RWPE2 (cell line): ENCODE data around the gene ZNF579.
A peak's percentile ranks its signal among the peaks of the same experiment; 100 is the strongest.

ENCODE experiments used
- ATAC-seq: fragments of 200-7000 bp; cut with Tn5 transposase; 3 replicates; pipeline ENCODE4 v1.9.1; 2021; ENCODE audit warnings: low read depth
- DNase-seq: peaks from one replicate; pipeline ENCODE4 v3.0.0-alpha.2; 2020; ENCODE audit warnings: low spot score
- H3K27ac ChIP-seq: fragments of 450-650 bp; 2 replicates; pipeline ENCODE4 v1.5.1; 2017; ENCODE audit warnings: mild to moderate bottlenecking; ENCODE audit not compliant: poor library complexity, severe bottlenecking
- H3K27me3 ChIP-seq: fragments of 250-450 bp; sonication (Bioruptor Pico); 2 replicates; pipeline ENCODE4 v1.5.1; 2021; ENCODE audit warnings: mild to moderate bottlenecking, moderate library complexity; ENCODE audit not compliant: insufficient read depth, poor library complexity, severe bottlenecking
- H3K36me3 ChIP-seq: fragments of 250-450 bp; sonication (Bioruptor Pico); 2 replicates; pipeline ENCODE4 v1.5.1; 2020; ENCODE audit warnings: low read depth, mild to moderate bottlenecking, moderate library complexity
- H3K4me1 ChIP-seq: fragments of 250-450 bp; sonication (Bioruptor Pico); 2 replicates; pipeline ENCODE4 v1.5.1; 2021; ENCODE audit warnings: mild to moderate bottlenecking, moderate library complexity; ENCODE audit not compliant: insufficient read depth, poor library complexity, severe bottlenecking
- H3K4me3 ChIP-seq: fragments of 250-450 bp; sonication (Bioruptor Pico); 2 replicates; pipeline ENCODE4 v1.5.1; 2021; ENCODE audit warnings: mild to moderate bottlenecking, moderate library complexity; ENCODE audit not compliant: severe bottlenecking
- H3K9me3 ChIP-seq: fragments of 250-450 bp; sonication (Bioruptor Pico); 2 replicates; pipeline ENCODE4 v1.5.1; 2021; ENCODE audit warnings: mild to moderate bottlenecking, moderate library complexity; ENCODE audit not compliant: severe bottlenecking
- CTCF ChIP-seq: fragments of 450-650 bp; IDR thresholded peaks from one replicate; pipeline ENCODE4 v1.5.1; 2017; ENCODE audit warnings: mild to moderate bottlenecking, moderate library complexity; ENCODE audit not compliant: poor library complexity, severe bottlenecking

ZNF579 gene

GRCh38 chr19:55540619-55541018 lies 40.0 kb downstream of the ZNF579 start:
- Histone ChIP-seq H3K4me1 (no peaks in the 10 kb centered on the region), H3K9me3 (no peaks in the 10 kb centered on the region)
- no peak for ATAC-seq

GRCh38 chr19:55539090-55539984 lies 41.3 kb downstream of the ZNF579 start:
- Histone ChIP-seq H3K27ac (no peak overlapping the region), H3K9me3 (no peaks in the 10 kb centered on the region), H3K36me3 (no peaks in the 10 kb centered on the region), H3K4me1 (no peaks in the 10 kb centered on the region), H3K4me3 (no peak overlapping the region), H3K27me3 (no peaks in the 10 kb centered on the region)
- DNase-seq (no peak), ATAC-seq (no peak)
- no peak for TF ChIP-seq CTCF

More at GRCh38 chr19:55540619-55541018, 40.0 kb downstream of the ZNF579 start:
- no peaks in the 10 kb centered on the region for H3K27me3 ChIP-seq
- TF ChIP-seq CTCF: no peak
- no peak overlapping the region for H3K27ac ChIP-seq
- no peaks in the 10 kb centered on the region for H3K36me3 ChIP-seq
- no peak overlapping the region for H3K4me3 ChIP-seq
- no peak for DNase-seq

- ATAC-seq: no peak
- DNase-seq: no peak
- no peaks in the 10 kb centered on the region for H3K36me3 ChIP-seq
- H3K4me3 ChIP-seq: no peak overlapping the region
- H3K27me3 ChIP-seq: no peaks in the 10 kb centered on the region
- no peak overlapping the region for H3K27ac ChIP-seq
- H3K4me1 ChIP-seq: no peaks in the 10 kb centered on the region
- no peak for TF ChIP-seq CTCF
- no peaks in the 10 kb centered on the region for H3K9me3 ChIP-seq
Measured at GRCh38 chr19:55538132-55538531, 42.5 kb downstream of the ZNF579 start.

- 0 out of 3 replicates have a peak, but pooled peaks have one; percentile 33 for ATAC-seq
- H3K4me1 ChIP-seq: no peaks in the 10 kb centered on the region
- no peaks in the 10 kb centered on the region for H3K9me3 ChIP-seq
- H3K36me3 ChIP-seq: no peaks in the 10 kb centered on the region
- DNase-seq: no peak
- no peak overlapping the region for H3K27ac ChIP-seq
- no peaks in the 10 kb centered on the region for H3K27me3 ChIP-seq
- no peak overlapping the region for H3K4me3 ChIP-seq
- TF ChIP-seq CTCF: no peak
Measured at GRCh38 chr19:55537741-55538111, 42.9 kb downstream of the ZNF579 start.
